Retinal pigment epithelial cell (primary cell): ENCODE results near the gene ETFA.
"Not testable (repeated sequence)": the region's sequence is repeated elsewhere in the genome, so short reads cannot be mapped to it uniquely, and the experiment has no call there.

ENCODE experiments used
- DNase-seq: peaks from one replicate; pipeline ENCODE4 v3.0.0-alpha.2; 2010; ENCODE audit warnings: low read depth
- H3K4me3 ChIP-seq: 2 replicates; pipeline ENCODE4 v1.5.1; 2011; ENCODE audit warnings: mild to moderate bottlenecking, low read length, control low read depth, moderate library complexity
- TF ChIP-seq, protein P1 (sequence below): conservative IDR thresholded peaks from 2 replicates; pipeline ENCODE4 v1.5.1; 2011; ENCODE audit warnings: low read depth, low read length, control low read depth, inconsistent platforms

ETFA gene

DNA sequence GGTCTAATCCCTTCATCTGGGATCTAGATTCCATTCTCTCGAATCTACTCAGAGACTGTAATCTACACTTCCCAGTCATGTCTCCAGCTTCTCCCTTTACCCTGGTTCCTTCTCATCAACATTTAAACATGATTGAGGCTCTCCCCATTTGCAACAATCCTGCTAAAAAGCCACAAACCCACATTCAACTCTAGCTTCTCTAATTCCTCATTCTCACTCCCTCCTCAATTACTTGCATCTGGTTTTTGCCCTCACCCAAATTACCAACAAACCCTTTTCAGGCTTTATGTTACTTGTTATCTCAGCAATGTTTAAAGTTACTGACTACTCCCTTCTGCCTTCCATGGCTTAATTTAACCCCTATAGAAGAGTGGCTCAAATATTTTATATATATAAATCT is 11.5 kb downstream of the ETFA start:
- no peak for DNase-seq
- H3K4me3 ChIP-seq: no peak overlapping the region
- TF ChIP-seq, protein P1, sequence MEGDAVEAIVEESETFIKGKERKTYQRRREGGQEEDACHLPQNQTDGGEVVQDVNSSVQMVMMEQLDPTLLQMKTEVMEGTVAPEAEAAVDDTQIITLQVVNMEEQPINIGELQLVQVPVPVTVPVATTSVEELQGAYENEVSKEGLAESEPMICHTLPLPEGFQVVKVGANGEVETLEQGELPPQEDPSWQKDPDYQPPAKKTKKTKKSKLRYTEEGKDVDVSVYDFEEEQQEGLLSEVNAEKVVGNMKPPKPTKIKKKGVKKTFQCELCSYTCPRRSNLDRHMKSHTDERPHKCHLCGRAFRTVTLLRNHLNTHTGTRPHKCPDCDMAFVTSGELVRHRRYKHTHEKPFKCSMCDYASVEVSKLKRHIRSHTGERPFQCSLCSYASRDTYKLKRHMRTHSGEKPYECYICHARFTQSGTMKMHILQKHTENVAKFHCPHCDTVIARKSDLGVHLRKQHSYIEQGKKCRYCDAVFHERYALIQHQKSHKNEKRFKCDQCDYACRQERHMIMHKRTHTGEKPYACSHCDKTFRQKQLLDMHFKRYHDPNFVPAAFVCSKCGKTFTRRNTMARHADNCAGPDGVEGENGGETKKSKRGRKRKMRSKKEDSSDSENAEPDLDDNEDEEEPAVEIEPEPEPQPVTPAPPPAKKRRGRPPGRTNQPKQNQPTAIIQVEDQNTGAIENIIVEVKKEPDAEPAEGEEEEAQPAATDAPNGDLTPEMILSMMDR: no peak

DNA sequence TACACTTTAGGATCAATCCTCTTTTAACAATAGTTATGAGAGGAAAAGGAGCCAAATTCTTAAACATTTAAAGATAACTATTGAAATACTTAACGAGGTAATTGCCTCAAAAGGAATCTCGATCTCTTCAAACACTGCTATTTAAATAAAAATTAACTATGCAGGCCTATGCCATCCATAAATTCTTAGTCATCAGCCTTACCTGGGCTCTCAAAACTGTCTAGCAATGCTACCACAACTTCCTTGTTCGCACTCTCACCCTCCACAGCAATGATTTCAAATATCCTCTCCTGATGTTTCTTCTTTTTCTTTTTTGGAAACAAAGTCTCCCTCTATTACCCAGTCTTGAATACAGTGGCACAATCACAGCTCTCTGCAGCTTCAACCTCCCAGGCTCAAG is 12.3 kb downstream of the ETFA start:
- no peak for DNase-seq
- TF ChIP-seq, protein P1: no peak

DNA sequence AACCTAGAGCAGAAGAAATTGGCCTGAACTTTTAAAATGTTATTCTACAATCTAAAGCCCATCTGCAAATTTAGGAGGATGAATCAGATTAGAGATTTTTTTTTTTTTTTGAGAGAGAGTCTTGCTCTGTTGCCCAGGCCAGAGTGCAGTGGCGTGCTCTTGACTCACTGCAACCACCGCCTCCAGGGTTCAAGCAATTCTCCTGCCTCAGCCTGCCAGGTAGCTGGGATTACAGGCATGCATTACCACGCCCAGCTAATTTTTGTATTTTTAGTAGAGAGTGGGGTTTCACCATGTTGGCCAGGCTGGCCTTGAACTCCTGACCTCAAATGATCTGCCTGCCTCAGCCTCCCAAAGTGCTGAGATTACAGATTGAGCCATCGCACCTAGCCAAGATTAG is 13.3 kb downstream of the ETFA start:
- not testable (repeated sequence) for DNase-seq, H3K4me3 ChIP-seq

More for the DNA sequence above, 12.3 kb downstream of the ETFA start:
- H3K4me3 ChIP-seq: no peak overlapping the region

DNA sequence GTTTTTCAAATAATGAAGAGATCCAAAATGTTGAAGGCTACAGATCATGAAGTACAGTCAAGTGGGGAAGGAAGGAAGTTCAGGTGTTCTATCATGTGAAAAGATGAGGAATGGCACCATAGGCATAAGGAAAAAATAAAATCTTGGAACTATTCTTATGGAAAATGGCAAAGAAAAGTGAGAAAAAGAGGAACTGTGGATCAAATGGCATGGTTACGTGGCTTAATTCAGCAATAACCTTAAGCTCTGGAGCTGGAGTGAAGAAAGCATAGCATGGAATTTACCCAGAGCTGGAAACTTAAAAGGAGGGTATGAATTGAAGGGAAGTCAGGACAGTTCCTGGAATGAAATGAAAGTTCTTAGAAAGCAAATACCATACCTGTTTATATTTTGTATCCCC is 14.4 kb downstream of the ETFA start:
- H3K4me3 ChIP-seq: no peak overlapping the region
- no peak for DNase-seq
- TF ChIP-seq, protein P1: no peak

DNA sequence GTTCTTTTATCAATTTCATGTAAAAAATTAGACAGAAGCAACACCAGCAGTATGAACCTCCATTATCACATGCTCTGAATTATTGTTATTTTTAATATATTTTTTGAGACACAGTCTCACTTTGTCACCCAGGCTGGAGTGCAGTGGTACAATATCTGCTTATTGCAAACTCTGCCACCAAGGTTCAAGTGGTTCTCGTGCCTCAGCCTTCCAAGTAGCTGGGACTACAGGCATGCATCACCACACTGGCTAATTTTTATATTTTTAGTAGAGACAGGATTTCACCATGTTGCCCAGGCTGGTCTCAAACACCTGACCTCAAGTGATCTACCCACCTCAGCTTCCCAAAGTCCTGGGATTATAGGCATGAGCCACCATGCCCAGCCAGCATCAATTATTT is 16.8 kb downstream of the ETFA start:
- DNase-seq, H3K4me3 ChIP-seq: not testable (repeated sequence)

DNA sequence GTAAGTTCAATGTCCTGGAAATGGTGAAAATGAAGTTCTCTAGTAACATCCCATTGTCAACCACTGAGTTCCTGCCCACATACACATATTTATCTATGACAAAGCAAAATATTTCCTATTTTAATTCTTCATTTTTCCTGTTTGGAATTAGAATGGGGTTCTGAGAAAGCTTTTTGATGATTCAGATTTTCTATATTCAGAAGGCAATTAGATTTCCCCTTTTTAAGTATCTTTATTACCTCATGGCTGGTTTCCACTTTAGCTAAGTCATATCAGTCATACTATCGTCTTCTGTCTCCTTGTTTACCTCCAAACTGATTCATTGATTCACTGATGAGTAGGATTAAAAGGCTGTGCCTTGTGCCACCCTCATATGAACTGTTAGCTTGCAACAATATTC is 17.9 kb downstream of the ETFA start:
- DNase-seq: no peak
- no peak overlapping the region for H3K4me3 ChIP-seq
- TF ChIP-seq, protein P1: no peak

DNA sequence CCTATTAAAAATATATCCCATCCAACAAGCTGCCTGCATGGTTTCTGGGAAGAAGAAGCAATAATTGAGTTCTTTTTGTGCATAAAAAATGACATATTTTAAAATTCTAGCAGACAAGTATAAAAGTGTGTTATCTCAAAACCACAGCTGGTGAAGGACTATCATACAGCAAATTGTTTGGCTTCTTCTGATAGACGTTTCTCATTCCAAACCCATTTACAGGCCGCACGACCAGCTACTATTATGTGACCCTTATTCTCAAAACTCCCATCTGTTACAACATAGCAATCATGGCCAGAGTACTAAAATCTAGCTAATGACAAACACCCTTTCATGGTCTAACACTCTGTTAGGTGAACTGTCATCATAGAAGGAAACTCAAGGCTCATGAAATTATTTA is 21.7 kb downstream of the ETFA start:
- no peak overlapping the region for H3K4me3 ChIP-seq
- DNase-seq: no peak

DNA sequence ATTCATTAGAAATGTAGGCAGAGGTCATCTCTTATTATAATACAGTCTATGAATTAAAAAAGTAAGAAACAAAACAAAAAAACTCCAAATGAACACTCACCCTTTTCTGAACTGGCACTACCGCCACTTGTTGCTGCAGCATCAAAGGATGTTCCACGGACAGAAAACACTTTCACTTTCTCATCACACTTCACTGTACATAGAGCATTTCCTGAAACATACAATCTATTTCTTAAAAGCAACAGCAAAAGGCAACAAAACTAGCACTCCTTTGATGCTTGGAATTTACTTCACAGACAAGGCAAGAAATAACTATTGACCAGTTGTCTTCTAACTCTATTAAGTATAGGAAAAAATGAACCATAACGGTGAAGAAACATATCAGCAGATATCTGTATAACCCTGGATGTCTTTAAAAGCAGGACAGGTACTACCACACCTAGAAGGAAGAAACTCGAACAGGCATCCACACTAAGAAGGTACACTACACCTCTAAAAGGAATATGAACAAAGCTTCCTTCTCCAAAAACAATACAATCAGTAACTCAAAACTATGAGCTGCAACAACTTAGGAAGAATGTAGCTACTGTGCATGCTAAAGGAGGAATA is 24.9 kb downstream of the ETFA start:
- DNase-seq: no peak
- no peak overlapping the region for H3K4me3 ChIP-seq

More for the DNA sequence above, 21.7 kb downstream of the ETFA start:
- TF ChIP-seq, protein P1: no peak

More for the DNA sequence above, 24.9 kb downstream of the ETFA start:
- TF ChIP-seq, protein P1: no peak
